Hepatic stellate cell (primary cell): ENCODE measurements around the gene ADGRG3.

Experiments
- DNase-seq: peaks from one replicate; pipeline ENCODE4 v3.0.0; 2011; ENCODE audit warnings: low spot score

ADGRG3 gene

GRCh38 chr16:57630931-57631845 lies 36.9 kb upstream of the ADGRG3 start:
- DNase-seq = no peak

GRCh38 chr16:57632568-57632967 lies 35.5 kb upstream of the ADGRG3 start:
- no peak for DNase-seq

GRCh38 chr16:57633383-57634064 lies 34.6 kb upstream of the ADGRG3 start:
- no peak for DNase-seq

GRCh38 chr16:57634171-57634570 lies 33.9 kb upstream of the ADGRG3 start:
- DNase-seq = peak; percentile 42

- DNase-seq = no peak
These were observed 32.6 kb upstream of the ADGRG3 start for GRCh38 chr16:57635266-57636097.

- DNase-seq = no peak
These were observed 31.9 kb upstream of the ADGRG3 start for GRCh38 chr16:57636184-57636583.

GRCh38 chr16:57637020-57637419 lies 31.1 kb upstream of the ADGRG3 start:
- DNase-seq = no peak

- no peak for DNase-seq
These were observed 30.7 kb upstream of the ADGRG3 start for GRCh38 chr16:57637424-57637823.

GRCh38 chr16:57637965-57638364 lies 30.1 kb upstream of the ADGRG3 start:
- no peak for DNase-seq

- DNase-seq = no peak
These were observed 29.7 kb upstream of the ADGRG3 start for GRCh38 chr16:57638381-57638780.

GRCh38 chr16:57639172-57639887 lies 28.8 kb upstream of the ADGRG3 start:
- DNase-seq = no peak

- no peak for DNase-seq
These were observed 27.9 kb upstream of the ADGRG3 start for GRCh38 chr16:57640185-57640584.

- DNase-seq = no peak
These were observed 27.5 kb upstream of the ADGRG3 start for GRCh38 chr16:57640612-57641011.

- no peak for DNase-seq
These were observed 25.7 kb upstream of the ADGRG3 start for GRCh38 chr16:57642160-57643135.

- peak; percentile 55 for DNase-seq
These were observed 24.8 kb upstream of the ADGRG3 start for GRCh38 chr16:57643147-57643874.

GRCh38 chr16:57643910-57644309 lies 24.2 kb upstream of the ADGRG3 start:
- no peak for DNase-seq

- no peak for DNase-seq
These were observed 23.6 kb upstream of the ADGRG3 start for GRCh38 chr16:57644383-57645014.

GRCh38 chr16:57645169-57645568 lies 22.9 kb upstream of the ADGRG3 start:
- DNase-seq = no peak

- DNase-seq = peak; percentile 84
These were observed 22.3 kb upstream of the ADGRG3 start for GRCh38 chr16:57645691-57646387.
